HG02798 (cell line): ENCODE data around the gene BHLHE40.

Experiments
- ATAC-seq: cut with Tn5 transposase; IDR thresholded peaks from one replicate; pipeline ENCODE4 v1.9.1; 2021; ENCODE audit warnings: mild to moderate bottlenecking; ENCODE audit not compliant: unreplicated experiment, poor library complexity

BHLHE40 gene

DNA sequence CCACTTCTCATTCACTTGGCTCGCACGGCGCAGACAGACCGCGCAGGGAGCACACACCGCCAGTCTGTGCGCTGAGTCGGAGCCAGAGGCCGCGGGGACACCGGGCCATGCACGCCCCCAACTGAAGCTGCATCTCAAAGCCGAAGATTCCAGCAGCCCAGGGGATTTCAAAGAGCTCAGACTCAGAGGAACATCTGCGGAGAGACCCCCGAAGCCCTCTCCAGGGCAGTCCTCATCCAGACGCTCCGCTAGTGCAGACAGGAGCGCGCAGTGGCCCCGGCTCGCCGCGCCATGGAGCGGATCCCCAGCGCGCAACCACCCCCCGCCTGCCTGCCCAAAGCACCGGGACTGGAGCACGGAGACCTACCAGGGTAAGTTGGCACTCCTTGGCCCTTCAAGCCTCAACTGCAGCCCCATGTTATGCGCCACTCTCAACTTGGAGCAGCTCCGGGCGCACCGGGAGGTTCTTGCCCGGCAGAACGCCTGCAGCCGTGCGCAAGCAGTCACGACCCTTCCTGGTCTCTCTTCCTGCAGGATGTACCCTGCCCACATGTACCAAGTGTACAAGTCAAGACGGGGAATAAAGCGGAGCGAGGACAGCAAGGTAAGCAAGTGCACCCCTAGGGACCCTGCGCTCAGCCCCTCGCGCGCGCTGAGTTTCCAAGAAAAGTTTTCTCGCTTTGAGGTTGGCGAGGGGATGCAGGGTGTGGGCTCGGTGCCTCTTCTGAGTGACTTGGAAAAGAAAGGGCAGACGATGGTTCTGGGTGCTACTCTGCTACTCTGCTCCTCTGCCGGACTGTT, at the start of gene BHLHE40:
BHLHE40 (plus strand) TSS at position 10 of the 801 bp plus-strand sequence; CDS start at position 292, 282 bp downstream.
- peak; percentile 8 for ATAC-seq

DNA sequence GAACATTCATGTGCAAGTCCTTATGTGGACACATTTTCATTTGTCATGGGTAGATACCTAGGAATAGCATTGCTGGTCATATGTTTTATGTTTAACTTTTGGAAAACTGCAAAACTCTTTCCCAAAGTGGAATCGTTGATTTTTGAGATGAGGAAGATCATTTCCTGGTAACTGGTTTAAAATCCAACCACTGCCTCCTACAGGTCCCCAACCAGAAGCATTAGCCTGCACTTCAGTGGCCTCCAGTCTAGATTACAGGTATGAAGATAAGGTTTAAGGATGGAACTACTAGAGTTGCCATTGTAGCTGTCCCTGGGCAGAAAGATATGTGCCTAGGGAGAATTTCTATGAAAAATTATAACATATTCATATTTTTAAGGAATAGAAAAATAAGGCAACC, 48.7 kb upstream of the BHLHE40 start:
- ATAC-seq, result no peak

DNA sequence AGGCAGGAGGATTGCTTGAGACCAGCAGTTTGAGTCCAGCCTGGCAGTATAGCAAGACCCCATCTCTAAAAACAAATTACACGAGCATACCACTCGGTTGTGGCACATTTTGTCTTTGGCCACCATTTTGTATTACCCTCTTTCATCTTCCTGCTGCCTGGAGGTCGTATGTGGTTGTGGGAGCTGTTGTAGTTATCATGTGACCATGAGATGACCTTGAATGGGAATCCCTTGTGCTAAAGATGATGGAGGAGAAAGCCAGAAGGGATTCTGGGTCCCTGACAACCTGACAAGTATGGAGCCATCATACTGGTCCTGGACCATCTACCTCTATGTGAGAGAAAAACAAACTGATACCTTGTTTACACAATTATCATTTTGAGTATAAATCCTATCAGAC, 45.2 kb upstream of the BHLHE40 start:
- no peak for ATAC-seq

DNA sequence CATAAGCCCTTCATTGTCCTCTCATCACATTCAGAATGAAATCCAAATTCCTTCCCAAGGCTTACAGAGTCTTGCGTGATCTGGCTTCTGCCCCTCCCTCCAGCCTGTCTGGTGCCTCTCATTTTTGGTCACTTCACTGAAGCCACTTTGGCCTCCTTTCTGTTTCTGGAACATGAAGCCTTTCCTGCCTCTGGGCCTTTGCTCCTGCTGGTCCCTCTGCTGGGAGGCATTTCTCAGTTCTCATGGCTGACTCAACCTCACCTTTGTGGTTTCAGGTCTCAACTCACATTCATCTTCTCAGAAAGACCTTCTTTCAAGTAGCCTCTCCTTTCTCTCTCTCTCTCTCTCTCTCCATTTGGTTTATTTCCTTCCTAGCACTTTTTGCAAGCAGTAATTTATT, 43.9 kb upstream of the BHLHE40 start:
- peak; percentile 60 for ATAC-seq

DNA sequence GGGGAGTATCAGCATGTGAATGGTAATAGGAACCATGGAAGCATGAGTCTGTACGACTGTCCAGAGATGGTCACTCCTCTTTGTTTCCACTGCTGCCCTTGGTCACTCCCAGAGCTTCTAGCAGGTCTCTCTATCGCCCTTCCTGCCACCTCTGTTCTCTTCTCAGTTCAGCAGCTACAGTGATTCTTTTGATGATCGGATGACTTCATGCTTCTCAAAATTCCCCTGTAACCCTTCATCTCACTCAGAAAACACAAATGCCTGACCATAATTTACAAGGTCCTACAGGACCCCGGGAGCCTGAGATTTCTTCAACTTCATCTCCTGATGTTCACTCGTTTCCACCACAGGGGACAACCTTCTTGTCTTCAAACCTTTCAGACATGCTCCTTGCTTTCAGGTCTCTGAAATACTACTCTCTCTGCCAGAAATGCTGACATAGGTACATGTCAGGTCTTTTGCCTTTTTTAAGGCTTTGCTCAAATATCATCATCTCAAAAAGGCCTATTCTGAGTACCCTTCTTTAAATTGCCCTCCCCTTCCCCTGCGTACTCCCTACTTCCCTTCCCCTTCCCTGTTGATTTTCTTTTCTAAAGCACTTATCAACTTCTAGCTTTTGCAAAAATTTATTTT, 42.1 kb upstream of the BHLHE40 start:
- ATAC-seq, result peak; percentile 52

DNA sequence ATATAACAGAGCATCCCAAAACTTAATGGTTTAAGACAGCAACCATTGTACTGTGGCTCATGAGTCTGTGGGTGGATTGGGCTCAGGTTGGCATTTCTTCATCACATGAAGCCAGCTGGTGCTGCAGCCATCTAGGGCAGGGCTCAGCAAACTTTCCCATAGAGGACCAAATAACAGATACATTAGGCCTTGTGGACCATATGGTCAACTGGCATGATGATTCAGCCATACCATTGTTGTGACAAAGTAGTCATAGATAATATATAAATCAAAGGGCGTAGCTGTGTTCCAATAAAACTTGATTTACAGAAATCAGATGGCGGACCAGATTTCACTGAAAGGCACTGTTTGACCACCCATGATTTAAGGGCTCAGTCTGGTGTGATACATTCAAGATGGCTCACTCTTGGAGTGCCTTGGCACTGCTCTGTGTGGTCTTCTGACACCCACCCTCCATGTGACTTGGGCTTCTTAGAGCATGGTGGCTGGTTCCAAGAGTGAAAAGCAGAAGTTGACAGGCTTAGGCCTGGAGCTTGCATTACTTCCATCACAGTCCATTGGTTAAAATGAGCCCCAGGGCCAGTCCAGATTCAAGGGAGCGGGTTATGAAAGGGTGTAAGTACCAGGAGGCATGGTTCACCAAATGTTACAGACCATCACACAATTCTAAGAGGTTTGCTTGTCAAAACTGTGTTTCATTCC, 40.8 kb upstream of the BHLHE40 start:
- no peak for ATAC-seq

DNA sequence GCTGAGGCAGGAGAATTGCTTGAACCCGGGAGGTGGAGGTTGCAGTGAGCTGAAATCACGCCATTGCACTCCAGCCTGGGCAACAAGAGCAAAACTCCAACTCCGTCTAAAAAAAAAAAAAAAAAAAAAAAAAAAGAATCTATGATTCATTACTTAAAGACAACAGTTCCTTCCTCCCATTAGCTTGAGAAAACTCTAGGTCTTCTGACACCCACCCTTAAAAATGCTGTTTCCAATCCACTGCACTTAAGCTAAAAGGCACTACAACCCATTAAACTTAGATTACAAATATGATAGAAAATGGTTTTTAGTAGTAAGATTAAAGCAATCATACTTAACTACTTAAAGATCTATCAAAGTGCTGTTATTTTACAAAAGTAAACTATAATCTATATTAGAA, 40.0 kb upstream of the BHLHE40 start:
- ATAC-seq, result no peak

DNA sequence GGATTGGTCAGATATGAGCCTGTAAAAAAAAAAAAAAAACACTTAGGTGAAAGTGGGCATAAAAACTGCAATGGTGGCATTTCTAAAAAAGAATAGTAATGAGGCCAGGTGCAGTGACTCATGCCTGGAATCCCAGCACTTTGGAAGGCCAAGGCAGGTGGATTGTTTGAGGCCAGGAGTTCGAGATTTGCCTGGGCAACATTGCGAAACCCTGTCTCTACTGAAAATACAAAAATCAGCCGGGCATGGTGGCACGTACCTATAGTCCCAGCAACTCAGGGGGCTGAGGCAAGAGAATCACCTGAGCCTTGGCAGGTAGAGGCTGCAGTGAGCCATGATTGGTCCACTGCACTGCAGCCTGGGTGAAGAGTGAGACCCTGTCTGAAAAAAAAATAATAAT, 38.3 kb upstream of the BHLHE40 start:
- no peak for ATAC-seq

DNA sequence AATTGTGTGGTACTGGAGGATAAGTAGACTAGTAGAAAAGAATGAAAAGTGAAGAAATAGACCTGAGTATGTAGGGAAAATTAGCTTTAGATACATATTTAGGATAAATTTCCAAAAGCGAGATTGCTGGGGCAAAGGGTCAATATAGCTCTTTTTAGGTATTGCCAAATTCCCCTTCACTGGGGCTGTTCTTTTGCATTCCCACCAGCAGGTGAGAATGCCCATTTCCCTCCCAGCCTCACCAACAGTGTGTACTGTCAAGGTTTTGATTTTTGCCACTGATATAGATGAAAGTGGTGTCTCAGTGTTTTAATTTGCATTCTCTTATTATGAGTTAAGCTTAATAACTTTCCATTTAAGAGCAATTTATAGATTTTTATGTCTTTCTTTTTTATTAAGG, 35.7 kb upstream of the BHLHE40 start:
- ATAC-seq, result no peak

DNA sequence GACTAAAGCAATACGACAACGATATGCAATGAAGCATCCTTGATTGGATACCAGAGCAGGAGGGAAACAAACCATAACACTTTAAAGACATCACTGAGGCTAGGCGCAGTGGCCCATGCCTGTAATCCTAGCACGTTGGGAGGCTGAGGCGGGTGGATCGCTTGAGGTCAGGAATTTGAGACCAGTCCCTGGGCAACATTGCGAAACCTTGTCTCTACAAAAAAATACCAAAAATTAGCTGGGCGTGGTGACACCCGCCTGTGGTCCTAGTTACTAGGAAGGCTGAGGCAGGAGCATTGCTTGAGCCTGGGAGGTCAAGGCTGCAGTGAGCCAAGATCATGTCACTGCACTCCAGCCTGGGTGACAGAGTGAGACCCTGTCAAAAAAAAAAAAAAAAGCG, 33.9 kb upstream of the BHLHE40 start:
- ATAC-seq, result no peak

DNA sequence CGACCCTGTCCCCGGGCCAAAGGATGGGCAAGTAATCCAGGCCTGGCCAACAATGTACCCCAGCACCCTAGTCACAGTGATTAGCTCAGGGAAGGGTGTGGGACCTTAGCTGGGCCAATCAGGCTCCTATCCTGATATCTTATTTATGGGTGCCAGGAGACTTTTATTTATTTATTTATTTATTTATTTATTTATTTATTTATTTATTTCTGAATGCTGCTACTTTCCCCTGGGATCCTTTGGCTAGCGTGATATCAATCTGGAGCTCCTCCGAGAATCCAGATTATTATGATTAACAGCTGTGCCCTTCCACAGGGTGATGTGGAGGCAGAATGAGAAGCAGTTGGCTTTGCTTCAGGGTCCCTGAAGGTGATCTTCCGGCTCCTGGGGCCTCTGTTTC, 32.2 kb upstream of the BHLHE40 start:
- no peak for ATAC-seq

DNA sequence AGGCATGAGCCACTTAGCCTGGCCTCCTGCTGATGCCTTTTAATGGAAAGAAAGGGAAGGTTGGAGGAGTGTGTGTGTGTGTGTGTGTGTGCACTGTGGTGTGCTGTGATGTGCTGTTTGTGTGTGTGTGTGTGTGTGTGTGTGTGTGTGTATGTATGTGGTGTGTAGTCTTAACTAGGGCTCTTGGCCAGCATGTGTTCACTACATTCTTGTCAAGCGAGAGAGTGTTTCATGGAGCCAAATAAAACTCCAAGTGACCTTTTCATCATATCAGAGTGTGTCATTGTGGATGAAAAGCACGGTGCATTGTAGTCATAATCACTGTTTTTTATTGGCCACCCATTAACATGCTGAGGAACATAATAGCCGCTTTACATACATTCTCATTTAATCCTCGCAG, 30.8 kb upstream of the BHLHE40 start:
- ATAC-seq, result no peak

DNA sequence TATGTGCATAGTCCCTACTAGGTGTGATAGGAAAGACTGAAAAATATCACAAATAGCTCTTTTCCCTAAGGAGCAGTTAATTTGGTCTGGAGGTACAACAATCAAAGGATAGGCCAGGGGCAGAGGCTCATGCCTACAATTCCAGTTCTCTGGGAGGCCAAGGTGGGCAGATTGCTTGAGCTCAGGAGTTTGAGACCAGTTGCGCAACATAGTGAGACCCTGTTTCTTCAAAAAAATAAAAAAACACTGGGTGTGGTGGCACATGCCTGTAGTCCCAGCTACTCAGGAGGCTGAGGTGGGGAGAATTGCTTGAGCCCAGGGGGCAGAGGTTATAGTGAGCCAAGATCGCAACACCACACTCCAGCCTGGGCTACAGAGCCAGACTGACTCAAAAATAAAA, 30.2 kb upstream of the BHLHE40 start:
- no peak for ATAC-seq

DNA sequence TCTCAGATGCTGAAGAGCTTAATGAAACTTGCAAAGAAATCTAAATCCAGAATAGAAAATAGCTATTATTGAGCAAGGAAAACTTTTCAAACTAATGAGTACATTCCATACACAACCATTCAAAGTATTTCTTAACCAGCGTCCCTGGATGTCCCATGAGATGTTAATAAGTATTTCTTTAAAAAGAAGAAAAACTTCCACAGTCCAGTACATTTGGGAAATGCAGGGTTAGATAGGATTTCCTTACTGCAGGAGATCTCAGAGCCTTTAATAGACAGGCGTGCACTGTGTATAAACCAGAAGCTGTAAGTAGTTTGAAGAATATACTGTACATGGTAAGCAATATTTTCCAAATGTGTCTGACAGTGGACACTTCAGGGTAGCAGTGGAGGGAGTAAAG, 29.6 kb upstream of the BHLHE40 start:
- ATAC-seq, result no peak

DNA sequence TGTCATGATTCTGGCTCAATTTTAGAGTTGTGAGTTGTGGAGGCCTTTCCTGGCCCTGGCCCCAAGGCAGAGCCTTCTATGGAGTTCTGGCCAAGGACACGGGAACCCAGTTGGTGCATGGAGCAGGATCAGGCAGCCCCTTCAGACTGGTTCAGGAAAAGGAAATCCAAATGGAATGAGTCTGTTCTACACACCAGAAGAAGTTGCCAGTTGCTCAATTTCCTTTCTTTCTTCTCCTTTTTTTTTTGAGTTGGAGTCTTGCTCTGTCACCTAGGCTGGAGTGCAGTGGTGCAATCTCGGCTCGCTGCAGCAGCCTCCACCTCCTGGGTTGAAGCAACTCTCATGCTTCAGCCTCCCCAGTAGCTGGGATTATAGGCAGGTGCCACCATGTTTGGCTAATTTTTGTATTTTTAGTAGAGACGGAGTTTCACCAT, 28.9 kb upstream of the BHLHE40 start:
- ATAC-seq, result no peak

DNA sequence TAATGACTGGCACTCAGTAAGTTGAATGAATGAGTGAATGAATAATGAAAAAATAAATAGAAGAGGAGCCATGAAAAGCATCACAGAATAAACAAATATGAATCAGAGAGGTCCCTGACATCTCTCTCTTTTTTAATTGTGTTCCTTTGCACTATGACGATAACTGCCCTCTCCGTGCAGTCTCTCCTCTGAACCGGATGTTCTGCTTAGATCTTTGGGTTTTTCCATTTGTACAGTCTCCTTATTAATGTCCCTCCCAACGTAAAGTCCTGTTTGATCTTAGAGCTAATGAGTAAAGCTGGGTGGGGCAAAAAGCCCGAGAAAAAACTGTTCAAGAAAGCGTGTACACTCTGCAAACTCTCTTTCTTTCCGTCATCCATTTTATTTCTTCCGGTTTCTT, 28.3 kb upstream of the BHLHE40 start:
- ATAC-seq, result no peak

DNA sequence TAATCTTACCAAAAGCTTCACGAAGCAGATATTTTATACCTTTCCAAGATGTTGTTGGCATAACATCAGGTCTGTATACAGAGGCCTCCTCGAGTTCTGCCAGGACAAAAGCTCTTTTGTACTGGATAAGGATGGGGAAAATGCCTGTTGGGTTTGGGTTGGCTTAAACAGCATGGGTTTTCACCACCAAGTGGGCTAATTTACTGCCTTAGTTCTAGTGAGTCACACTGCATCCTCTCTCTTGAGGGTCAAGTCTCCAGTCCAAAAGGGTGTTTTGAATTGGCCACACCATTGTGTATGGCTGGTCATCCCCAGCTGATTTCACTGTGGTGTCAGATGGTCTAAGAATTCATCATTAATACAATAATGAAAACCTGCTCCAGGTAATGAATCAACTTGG, 26.1 kb upstream of the BHLHE40 start:
- no peak for ATAC-seq

DNA sequence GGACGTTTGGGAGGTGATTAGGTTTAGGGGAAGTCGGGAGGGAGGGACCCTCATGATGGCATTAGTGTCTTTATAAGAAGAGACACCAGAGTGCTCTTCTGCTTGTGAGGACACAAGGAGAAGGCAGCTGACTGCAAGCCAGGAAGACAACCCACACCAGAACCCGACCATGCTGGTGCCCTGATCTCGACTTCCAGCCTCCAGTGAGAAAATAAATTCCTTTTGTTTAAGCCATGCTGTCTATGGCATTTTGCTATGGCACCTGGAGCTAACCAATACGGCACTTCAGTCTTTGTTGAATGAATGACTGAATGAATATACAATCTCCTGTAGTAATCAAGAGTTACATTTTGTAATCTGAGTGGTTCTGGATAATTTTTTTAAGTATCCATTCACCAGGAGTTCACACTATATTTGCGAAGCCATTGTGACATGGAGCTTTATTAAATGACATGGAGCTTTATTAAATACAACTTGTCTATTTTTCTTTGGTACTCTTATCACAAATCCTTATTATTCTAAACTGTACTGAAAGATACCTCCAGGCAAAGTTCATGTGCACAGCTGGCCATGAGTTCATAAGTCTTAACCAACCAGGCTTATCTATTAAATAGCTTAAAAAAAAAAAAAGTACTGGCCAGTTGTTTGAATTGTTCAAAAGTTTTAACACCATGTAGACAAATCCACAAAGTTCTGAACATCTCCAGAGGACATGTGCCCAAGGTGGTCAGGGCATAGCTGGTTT, 24.8 kb upstream of the BHLHE40 start:
- no peak for ATAC-seq

DNA sequence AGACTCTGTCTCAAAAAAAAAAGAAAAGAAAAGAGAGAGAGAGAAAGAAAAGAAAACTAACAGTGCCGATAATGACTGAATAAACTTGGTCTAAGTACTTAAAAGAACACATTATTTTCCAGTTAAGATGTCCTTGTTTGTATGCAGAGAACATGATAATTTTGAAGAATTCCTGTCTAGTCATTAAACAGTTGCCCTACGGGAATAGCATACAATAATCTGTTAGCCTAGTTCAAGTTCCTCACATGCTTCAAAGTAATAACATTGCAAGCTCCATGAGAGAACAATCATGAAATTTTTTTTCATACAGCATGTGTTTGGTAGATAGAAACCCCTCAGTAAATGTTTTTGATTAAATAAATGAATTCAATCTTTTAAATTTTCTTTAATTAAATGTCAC, 23.1 kb upstream of the BHLHE40 start:
- ATAC-seq, result no peak

DNA sequence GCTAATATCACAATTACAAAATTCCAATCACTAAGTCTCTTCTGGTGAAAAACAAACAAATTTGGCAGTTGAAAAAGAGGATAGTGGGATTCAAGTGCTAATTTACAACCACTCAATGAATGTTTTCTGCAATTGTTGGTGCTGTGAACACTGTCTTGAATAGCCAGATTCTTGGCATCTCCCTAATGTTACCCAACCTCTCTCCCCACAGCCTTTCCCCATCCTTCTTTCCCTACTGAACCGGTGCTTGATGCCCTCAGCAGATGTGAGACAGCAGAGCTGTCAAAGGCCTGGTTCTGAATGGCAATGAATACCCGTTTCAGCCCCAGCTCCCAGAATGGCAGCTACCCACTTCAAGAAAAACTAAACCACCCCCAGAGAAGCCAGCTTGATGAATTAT, 22.5 kb upstream of the BHLHE40 start:
- no peak for ATAC-seq

DNA sequence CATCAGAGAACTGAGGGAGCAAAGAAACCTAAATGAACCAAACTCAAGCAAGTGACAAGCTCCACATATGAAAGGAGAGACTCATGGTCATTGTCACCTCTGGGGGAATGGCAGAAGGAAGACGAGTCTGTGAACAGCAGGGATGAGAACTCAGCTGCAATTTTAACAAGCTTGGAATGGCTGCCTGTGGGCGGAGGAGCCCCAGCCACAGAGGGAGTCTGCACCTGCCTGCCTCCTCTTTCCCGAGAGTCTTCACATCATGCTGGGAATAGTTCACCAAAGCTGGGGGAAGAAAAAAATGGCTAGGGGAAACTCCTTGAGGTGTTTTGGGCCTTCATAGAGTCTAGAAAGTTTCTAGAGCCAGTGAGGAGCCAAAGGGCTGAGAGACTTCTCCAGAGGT, 21.3 kb upstream of the BHLHE40 start:
- no peak for ATAC-seq
